HepG2 (cell line): ENCODE data around the gene PPP1R27. TPM values are rescaled to one million over a fixed set of nuclear protein-coding genes. Genes with fewer than 3 reads are reported as not detected.
A peak's percentile ranks its signal among the peaks of the same experiment; 100 is the strongest.

Experiments
- KDM2A ChIP-seq: sonication (generic); formaldehyde crosslinking; IDR thresholded peaks from 2 replicates; pipeline ENCODE4 v1.4.0; 2020; ENCODE audit warnings: low read depth, missing genetic modification reagents, borderline replicate concordance
- MAF1 ChIP-seq: sonication (generic); formaldehyde crosslinking; IDR thresholded peaks from 2 replicates; pipeline ENCODE4 v1.5.0; 2020; ENCODE audit warnings: missing genetic modification reagents, borderline replicate concordance
- MNT ChIP-seq: fragments of 450-650 bp; IDR thresholded peaks from 2 replicates; pipeline ENCODE4 v1.6.1; 2016
- MZF1 ChIP-seq: sonication (generic); formaldehyde crosslinking; IDR thresholded peaks from 2 replicates; pipeline ENCODE4 v1.8.1; 2023; ENCODE audit warnings: mild to moderate bottlenecking, missing genetic modification reagents, borderline replicate concordance
- PATZ1 ChIP-seq: sonication (generic); formaldehyde crosslinking; IDR thresholded peaks from 2 replicates; pipeline ENCODE4 v1.4.0; 2020; ENCODE audit warnings: missing genetic modification reagents
- RXRA ChIP-seq: sonication (generic); formaldehyde crosslinking; IDR thresholded peaks from 2 replicates; pipeline ENCODE4 v1.5.1; 2020; ENCODE audit warnings: missing genetic modification reagents
- RXRB ChIP-seq: IDR thresholded peaks from 2 replicates; pipeline ENCODE4 v1.6.1; 2016; ENCODE audit warnings: borderline replicate concordance, missing genetic modification reagents, missing compliant biosample characterization
- THRA ChIP-seq: sonication (generic); formaldehyde crosslinking; IDR thresholded peaks from 2 replicates; pipeline ENCODE4 v1.4.0; 2020; ENCODE audit warnings: missing genetic modification reagents, borderline replicate concordance
- ZBTB37 ChIP-seq: sonication (generic); formaldehyde crosslinking; IDR thresholded peaks from 2 replicates; pipeline ENCODE4 v1.4.0; 2020; ENCODE audit warnings: mild to moderate bottlenecking, missing genetic modification reagents
- ZNF281 ChIP-seq: sonication (generic); formaldehyde crosslinking; IDR thresholded peaks from 2 replicates; pipeline ENCODE4 v1.4.0; 2020; ENCODE audit warnings: missing genetic modification reagents, borderline replicate concordance
- ZNF605 ChIP-seq: sonication (generic); formaldehyde crosslinking; IDR thresholded peaks from 2 replicates; pipeline ENCODE4 v1.8.0; 2022; ENCODE audit warnings: mild to moderate bottlenecking, missing genetic modification reagents
- polyA plus RNA-seq, 8 experiments: library from polyadenylated mRNA; depleted of rRNA in 3 of 8; stranded (reverse) in 7 of 8; unstranded in 1 of 8; fragments of >200 nt; fragmentation: Illumina TruSeq in 4 of 8; extraction: Trizol in 4 of 8; gene quantifications; 2 replicates each; pipeline versions ENCODE4 v1.2.1 to v1.2.3, GENCODE V29; 2011 to 2016; ENCODE audit warnings: low read depth in 4 of 8, missing spikeins in 1 of 8, mixed read lengths in 1 of 8; ENCODE audit not compliant: insufficient read depth in 1 of 8
- total RNA-seq, 5 experiments: library from RNA; depleted of rRNA; stranded (reverse); fragments of >200 nt; fragmentation: Illumina TruSeq; extraction: Trizol; gene quantifications; 2 replicates each; pipeline ENCODE4 v1.2.3, GENCODE V29; 2016; ENCODE audit warnings: low read depth in 1 of 5
- TF ChIP-seq, protein P1 (sequence below): IDR thresholded peaks from 2 replicates; pipeline ENCODE4 v1.6.1; 2016; ENCODE audit warnings: mild to moderate bottlenecking, missing biosample characterization, missing genetic modification reagents
- TF ChIP-seq, protein P2 (sequence below): sonication (generic); formaldehyde crosslinking; IDR thresholded peaks from 2 replicates; pipeline ENCODE4 v1.5.1; 2020; ENCODE audit warnings: mild to moderate bottlenecking, missing genetic modification reagents, moderate library complexity

Gene PPP1R27
- total and polyA plus RNA-seq, 2 of the 13 experiments (the other 11 are each of a cell fraction or from before 2014, with no cell fraction given): 0.17 to 1.00 TPM

- TF ChIP-seq ZBTB37 (no peak), MZF1 (no peak), MNT (no peak), PATZ1 (CRISPR knock-in tag) (peak; percentile 46; the same call in 1 of the 2 replicates), RXRB (peak; percentile 80), ZNF281 (CRISPR knock-in tag) (peak; percentile 38; the same call in 1 of the 2 replicates), MAF1 (CRISPR knock-in tag) (no peak), THRA (CRISPR knock-in tag) (peak; percentile 92; the same call in 1 of the 2 replicates), RXRA (CRISPR knock-in tag) (peak; percentile 78), ZNF605 (CRISPR knock-in tag) (no peak), KDM2A (CRISPR knock-in tag) (0 out of 2 replicates have a peak, but pooled peaks have one; percentile 20)
- TF ChIP-seq, protein P1, sequence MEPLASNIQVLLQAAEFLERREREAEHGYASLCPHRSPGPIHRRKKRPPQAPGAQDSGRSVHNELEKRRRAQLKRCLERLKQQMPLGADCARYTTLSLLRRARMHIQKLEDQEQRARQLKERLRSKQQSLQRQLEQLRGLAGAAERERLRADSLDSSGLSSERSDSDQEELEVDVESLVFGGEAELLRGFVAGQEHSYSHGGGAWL (CRISPR knock-in tag): no peak
- TF ChIP-seq, protein P2, sequence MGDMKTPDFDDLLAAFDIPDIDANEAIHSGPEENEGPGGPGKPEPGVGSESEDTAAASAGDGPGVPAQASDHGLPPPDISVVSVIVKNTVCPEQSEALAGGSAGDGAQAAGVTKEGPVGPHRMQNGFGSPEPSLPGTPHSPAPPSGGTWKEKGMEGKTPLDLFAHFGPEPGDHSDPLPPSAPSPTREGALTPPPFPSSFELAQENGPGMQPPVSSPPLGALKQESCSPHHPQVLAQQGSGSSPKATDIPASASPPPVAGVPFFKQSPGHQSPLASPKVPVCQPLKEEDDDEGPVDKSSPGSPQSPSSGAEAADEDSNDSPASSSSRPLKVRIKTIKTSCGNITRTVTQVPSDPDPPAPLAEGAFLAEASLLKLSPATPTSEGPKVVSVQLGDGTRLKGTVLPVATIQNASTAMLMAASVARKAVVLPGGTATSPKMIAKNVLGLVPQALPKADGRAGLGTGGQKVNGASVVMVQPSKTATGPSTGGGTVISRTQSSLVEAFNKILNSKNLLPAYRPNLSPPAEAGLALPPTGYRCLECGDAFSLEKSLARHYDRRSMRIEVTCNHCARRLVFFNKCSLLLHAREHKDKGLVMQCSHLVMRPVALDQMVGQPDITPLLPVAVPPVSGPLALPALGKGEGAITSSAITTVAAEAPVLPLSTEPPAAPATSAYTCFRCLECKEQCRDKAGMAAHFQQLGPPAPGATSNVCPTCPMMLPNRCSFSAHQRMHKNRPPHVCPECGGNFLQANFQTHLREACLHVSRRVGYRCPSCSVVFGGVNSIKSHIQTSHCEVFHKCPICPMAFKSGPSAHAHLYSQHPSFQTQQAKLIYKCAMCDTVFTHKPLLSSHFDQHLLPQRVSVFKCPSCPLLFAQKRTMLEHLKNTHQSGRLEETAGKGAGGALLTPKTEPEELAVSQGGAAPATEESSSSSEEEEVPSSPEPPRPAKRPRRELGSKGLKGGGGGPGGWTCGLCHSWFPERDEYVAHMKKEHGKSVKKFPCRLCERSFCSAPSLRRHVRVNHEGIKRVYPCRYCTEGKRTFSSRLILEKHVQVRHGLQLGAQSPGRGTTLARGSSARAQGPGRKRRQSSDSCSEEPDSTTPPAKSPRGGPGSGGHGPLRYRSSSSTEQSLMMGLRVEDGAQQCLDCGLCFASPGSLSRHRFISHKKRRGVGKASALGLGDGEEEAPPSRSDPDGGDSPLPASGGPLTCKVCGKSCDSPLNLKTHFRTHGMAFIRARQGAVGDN (CRISPR knock-in tag): peak; percentile 44
Observed at GRCh38 chr17:81806461-81807209, 28.2 kb downstream of the PPP1R27 start (continued).
